CD4-positive, alpha-beta T cell treated with Interleukin-10 for 1 hour (primary cell): Measurements from ENCODE around the gene TMEM184A.
"Not testable (repeated sequence)": the region's sequence is repeated elsewhere in the genome, so short reads cannot be mapped to it uniquely, and the experiment has no call there.

Experiments used
- DNase-seq: peaks from one replicate; pipeline ENCODE4 v3.0.0-alpha.2; 2020

Gene TMEM184A

DNA sequence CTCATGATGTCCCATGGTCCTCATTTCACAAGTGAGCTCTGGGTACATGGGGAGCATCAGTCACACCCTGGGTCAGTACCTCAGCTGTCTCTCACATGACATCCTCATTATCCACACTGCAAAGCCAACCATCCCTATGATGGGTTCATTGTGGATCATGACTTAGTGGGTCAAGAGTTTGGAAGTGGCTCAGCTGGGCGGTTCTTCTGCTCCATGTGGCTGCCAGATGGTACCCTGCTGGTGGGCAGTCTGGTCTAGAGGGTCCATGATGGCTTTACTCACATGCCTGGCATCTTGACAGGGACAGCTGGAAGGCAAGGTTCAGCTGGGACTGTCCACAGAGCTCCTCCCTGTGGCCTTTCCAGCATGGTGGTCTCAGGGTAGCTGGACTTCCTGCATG is 33.0 kb upstream of the TMEM184A start:
- no peak for DNase-seq

DNA sequence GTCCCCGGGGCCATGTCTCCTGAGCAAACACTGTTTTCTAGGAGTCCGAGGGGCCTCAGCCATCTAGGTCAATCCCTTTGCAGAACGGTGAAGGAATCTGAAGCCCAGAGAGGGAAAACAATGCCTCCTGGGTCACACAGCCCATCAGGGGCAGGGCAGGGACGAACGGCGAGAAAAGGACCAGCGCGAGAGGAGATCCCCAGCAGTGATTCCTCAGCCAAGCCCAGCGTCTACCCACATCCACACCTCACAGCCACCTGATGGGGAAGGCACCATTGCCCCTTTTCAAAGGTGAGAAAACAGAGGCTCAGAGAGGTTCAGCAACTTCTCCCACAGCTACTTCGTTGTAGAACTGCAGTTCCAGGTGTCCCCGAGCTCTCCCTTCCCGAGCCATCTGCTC is 31.7 kb upstream of the TMEM184A start:
- DNase-seq: no peak

GRCh38 chr7:1586827-1587705 is 31.1 kb upstream of the TMEM184A start:
- DNase-seq: no peak

DNA sequence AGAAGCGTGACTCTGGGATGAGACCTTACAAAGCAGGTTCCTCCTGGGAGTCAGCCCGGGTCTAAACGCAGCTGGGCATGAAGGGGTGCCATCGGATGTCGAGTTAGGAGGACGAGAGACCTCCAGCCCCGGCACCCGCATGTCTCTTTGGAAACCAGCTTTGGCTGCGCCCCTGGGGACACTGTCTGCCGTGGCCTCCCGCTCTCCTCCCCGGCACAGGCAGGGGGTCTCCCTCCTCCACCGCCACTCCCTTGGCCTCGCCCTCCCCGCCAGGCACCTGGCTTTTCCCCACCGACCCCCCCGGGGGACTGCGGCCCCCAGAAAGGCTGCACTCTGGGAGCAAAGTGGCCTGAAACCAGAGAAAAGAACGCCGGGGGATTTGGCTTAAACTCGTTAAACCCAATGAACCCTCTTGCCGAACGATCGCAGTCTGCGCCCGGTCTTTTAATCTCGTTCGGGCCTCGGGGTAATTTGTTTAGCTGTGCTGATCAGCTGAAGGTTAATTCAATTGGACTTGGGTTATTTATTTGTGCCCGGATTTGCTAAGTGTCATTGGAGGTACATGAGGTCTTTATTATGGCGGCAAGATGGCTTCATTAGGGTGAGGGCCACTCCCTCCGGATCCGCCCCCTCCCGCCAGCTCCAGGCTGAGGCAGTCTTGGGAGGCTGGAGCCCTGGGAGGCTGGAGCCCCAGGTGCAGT is 30.3 kb upstream of the TMEM184A start:
- no peak for DNase-seq

- no peak for DNase-seq
Observed at GRCh38 chr7:1585142-1585981, 29.4 kb upstream of the TMEM184A start.

DNA sequence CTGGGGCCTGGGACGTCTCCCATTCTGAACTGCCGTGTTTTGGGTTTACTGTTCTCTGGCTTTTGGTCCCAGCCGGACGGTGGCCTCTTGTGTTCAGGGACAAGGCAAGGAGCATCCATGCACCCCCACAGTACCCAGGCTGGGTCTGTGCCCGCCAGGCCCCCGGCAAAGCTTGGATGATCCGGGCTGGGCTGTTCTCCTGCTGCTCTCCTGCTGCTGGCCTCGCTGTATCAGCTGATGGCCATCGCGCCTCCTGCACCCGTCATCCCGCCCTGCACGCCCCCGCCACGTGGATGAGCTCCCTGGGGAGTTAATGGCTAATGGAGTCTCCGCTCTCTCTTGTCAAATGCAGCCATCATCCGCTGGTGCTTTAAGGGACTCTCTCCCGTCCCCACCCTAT is 28.7 kb upstream of the TMEM184A start:
- no peak for DNase-seq

DNA sequence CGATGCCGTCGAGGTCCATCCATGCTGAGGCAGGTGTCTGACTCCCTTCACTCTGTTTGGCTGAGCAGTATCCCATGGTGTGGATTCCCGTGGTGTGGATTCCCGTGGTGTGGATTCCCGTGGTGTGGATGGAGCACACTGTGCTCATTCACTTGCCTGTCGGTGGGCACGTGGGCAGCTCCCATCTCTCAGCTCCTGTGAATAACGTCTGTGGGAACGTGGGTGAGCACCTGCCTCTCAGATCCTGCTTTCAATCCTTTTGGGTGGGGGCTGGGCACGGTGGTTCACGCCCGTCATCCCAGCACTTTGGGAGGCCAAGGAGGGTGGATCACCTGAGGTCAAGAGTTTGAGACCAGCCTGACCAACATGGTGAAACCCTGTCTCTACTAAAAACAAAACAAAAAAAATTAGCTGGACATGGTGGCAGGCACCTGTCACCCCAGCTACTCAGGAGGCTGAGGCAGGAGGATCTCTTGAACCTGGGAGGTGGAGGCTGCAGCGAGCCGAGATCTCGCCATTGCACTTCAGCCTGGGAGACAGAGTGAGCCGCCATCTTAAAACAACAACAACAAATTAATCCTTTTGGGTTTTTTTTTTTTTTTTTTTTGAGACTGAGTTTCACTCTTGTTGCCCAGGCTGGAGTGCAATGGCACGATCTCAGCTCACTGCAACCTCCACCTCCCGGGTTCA is 27.4 kb upstream of the TMEM184A start:
- DNase-seq: not testable (repeated sequence)

DNA sequence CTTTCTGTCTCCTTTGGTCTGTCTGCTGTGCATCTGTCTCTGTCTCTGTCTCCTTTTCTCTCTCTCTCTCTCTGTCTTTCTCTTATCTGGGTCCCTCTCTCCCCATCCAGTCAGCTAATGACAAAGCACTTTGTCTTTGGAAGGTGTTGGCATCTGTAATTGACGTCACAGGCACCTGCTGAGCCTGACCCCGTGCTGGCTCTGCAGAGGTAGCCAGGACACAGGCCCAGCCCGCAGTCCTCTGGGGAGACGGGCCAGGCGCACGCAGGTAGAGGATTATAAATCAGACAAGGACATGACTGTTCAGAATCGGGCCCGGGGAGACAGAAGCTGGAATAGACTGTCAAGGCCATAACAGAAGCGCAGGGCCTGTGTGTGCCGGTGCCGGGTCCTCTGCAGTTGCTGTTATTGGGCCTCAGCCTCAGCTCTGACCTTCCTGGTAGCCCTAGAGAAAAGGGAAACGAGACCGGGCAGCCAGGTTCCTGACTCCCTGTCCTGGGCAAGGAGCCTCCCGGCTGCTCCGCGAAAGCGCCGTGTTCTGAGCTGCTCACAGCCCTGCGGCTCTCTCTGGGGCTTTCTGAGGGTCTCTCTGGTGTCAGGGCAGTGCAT is 24.5 kb upstream of the TMEM184A start:
- DNase-seq: no peak

DNA sequence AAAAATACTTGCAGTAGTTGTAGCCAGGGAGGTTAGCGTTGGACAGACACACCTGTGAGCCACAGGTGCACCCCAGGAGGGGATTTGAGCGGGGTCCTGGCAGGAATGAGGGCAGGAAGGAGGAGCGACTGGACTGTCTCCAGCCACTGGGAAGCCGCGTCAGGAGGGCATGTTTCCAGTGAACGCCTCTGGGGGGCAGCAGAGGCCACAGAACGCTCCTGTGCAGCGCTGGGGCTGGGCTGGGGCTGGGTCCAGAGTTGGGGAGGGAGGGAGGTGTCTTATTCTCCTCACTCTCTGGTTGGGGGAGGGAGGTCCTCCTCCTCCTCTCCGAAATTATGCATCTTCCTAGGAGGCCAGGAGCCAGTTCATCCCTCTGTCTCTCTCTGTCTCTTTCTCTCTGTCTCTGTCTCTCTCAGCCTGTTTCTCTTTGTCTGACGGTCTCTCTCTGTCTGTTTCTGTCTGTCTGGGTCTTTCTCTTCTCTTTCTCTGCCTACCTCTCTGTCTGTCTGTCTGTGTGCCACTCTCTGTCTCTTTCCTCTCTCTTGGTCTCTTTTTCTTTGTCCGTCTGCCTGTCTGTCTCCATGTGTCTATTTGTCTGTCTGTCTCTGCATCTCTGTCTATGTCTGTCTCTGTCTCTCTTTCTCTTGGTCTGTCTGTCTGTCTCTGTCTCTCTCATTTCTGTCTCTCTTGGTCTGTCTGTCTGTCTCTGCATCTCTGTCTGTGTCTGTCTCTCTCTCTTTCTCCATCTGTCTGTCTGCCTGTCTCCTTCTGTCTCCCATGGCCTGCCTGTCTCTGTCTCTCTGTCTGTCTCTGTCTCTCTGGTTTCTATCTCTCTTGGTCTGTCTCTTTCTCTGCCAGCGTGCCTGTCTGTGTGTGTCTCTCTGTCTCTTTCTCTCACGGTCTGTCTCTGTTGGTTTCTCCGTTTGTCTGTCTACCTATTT is 23.7 kb upstream of the TMEM184A start:
- peak; percentile 73 for DNase-seq

- DNase-seq: no peak
Observed at GRCh38 chr7:1578513-1578912, 22.5 kb upstream of the TMEM184A start.

- DNase-seq: no peak
Observed at GRCh38 chr7:1576521-1577253, 20.7 kb upstream of the TMEM184A start.

DNA sequence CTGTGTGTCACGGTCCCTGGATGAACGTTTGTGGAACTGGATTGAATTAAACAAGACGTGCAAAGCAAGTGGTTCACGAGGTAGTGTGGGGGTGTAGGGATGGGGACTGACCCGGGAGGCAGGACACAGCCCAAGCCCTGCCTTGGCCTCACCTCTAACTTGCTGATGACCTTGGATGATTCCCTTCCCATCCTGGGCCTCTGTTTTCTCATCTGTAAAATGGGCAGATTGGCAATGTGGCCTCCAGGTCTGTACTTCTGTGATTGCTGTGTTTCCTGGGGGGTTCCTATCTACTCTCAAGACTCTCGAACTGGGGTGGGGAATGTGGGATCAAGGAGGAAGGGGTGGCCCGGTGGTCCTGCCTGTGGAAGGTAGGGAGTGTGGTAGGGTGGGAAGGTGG is 19.8 kb upstream of the TMEM184A start:
- DNase-seq: no peak

DNA sequence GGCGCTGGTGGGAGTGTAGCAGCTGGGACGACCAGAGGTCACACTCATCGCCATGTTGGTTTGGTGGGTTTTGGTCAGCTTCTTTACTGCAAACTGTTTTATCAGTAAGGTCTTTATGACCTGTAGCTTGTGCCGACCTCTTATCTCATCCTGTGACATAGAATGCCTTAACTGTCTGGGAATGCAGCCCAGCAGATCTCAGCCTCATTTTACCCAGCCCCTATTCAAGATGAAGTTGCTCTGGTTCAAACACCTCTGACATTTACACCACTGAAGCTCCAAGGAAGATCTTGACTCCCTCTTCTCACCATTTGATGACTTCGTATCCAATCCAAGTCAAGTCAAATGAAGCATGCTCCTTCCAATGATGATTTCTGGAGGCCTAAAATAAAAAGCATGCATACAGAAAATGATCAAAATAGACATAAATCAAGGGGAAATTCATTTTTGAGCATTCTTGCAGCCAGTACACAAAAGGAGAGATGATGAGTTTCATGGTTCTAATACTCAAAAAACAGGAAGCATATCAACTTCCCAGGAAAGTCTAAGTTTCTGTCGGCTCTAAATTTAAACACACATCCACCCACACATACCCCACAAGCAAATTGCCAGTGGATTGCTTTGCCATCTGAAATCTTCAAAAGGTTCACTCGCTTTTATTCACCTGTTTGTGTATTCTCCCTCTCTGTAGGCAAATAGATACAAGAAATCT is 16.3 kb upstream of the TMEM184A start:
- no peak for DNase-seq

- peak; percentile 86 for DNase-seq
Observed at GRCh38 chr7:1569833-1570632, 14.0 kb upstream of the TMEM184A start, which contains the start of gene PSMG3. Gene PSMG3 (minus strand): TSS chr7:1570032. CDS start chr7:1569339, 693 bp downstream.

- DNase-seq: no peak
Observed at GRCh38 chr7:1569440-1569832, 13.4 kb upstream of the TMEM184A start.

- peak; percentile 52 for DNase-seq
Observed at GRCh38 chr7:1569016-1569415, 13.0 kb upstream of the TMEM184A start.

- no peak for DNase-seq
Observed at GRCh38 chr7:1567896-1568510, 12.0 kb upstream of the TMEM184A start.
